HCT116 (cell line): ENCODE data around the gene TUBA1B. TPM values are rescaled to one million over a fixed set of nuclear protein-coding genes. Genes with fewer than 3 reads are reported as not detected.

Source experiments
- ATAC-seq: fragments of 200-7000 bp; cut with Tn5 transposase; 2 replicates; pipeline ENCODE4 v1.9.1; 2020; ENCODE audit warnings: mild to moderate bottlenecking, moderate library complexity
- Bru-seq: library from RNA; stranded (reverse); fragments of 400-500 nt; gene quantifications from one replicate; lab custom pipeline; 2021; lab: Mats Ljungman, UMichigan
- BruChase-seq, 2 experiments: library from RNA; stranded (reverse); fragments of 400-500 nt; gene quantifications; one replicate each; lab custom pipeline; 2021; lab: Mats Ljungman, UMichigan
- BruUV-seq: library from RNA; stranded (reverse); fragments of 400-500 nt; replicated peaks from 2 replicates; lab custom pipeline; 2021; lab: Mats Ljungman, UMichigan
- CTCF ChIA-PET: fragments of 300-600 bp; sonication (Branson Sonifier 250); formaldehyde crosslinking; loops from one replicate; lab custom pipeline; 2021; ENCODE audit warnings: antibody characterized with exemption; lab: Charles Lee
- POLR2A ChIA-PET: fragments of 300-600, 350-600 bp; sonication (Branson Sonifier 250); formaldehyde crosslinking; loops from one replicate; lab custom pipeline; 2021; ENCODE audit warnings: antibody characterized with exemption; lab: Charles Lee
- RAD21 ChIA-PET, 2 experiments: fragments of 300-600 bp; sonication (Branson Sonifier 250); formaldehyde crosslinking; loops; one replicate each; lab custom pipeline; 2023; ENCODE audit warnings: low total read pairs in 2 of 2; ENCODE audit not compliant: uncharacterized antibody in 2 of 2, unreplicated experiment in 2 of 2, low non-redundant PET in 1 of 2; lab: Charles Lee
- DNase-seq: peaks from one replicate; pipeline ENCODE4 v3.0.0-alpha.2; 2010; ENCODE audit warnings: low read depth, low spot score
- H2AFZ ChIP-seq: fragments of 200-600 bp; shearing (Covaris generic), sonication (generic); 2 replicates; pipeline ENCODE4 v1.6.1; 2017; ENCODE audit warnings: low read depth, mixed run types, mixed read lengths, antibody characterized with exemption, low read length; ENCODE audit not compliant: poor library complexity, severe bottlenecking
- H3K27ac ChIP-seq: 2 replicates; pipeline ENCODE4 v1.5.1; 2012; ENCODE audit warnings: low read depth, low read length
- H3K27me3 ChIP-seq: fragments of 200-600 bp; sonication (generic); 2 replicates; pipeline ENCODE4 v1.6.1; 2016; ENCODE audit warnings: mixed run types, low read length, mixed read lengths; ENCODE audit not compliant: insufficient read depth
- H3K36me3 ChIP-seq, 2 experiments: fragments of 200-500 bp in 1 of 2; fragments of 200-600 bp in 1 of 2; sonication (Bioruptor generic) in 1 of 2; sonication (generic) in 1 of 2; 2 replicates each; pipeline versions ENCODE4 v1.5.1 to v1.6.1; 2014 to 2016; ENCODE audit warnings: low read length in 2 of 2, inconsistent platforms in 1 of 2, mixed read lengths in 1 of 2, mixed run types in 1 of 2; ENCODE audit not compliant: insufficient read depth in 2 of 2, control insufficient read depth in 1 of 2
- H3K4me1 ChIP-seq, 2 experiments: fragments of 200-600 bp in 1 of 2; sonication (generic) in 1 of 2; 2 replicates each; pipeline versions ENCODE4 v1.5.1 to v1.6.1; 2012 to 2017; ENCODE audit warnings: low read length in 2 of 2, inconsistent platforms in 1 of 2, mild to moderate bottlenecking in 1 of 2, mixed read lengths in 1 of 2, mixed run types in 1 of 2, moderate library complexity in 1 of 2; ENCODE audit not compliant: insufficient read depth in 2 of 2, control insufficient read depth in 1 of 2
- H3K4me2 ChIP-seq: fragments of 200-600 bp; sonication (generic); 2 replicates; pipeline ENCODE4 v1.6.1; 2017; ENCODE audit warnings: mixed run types, low read length, mixed read lengths
- H3K4me3 ChIP-seq, 2 experiments: fragments of 200-600 bp in 1 of 2; sonication (generic) in 1 of 2; replicated peaks in 1 of 2; 2 replicates each; pipeline ENCODE4 v1.5.1; 2011 to 2016; ENCODE audit warnings: low read length in 2 of 2, control low read depth in 1 of 2, low read depth in 1 of 2, mild to moderate bottlenecking in 1 of 2, mixed read lengths in 1 of 2, mixed run types in 1 of 2
- H3K79me2 ChIP-seq: fragments of 200-600 bp; sonication (generic); 2 replicates; pipeline ENCODE4 v1.6.1; 2017; ENCODE audit warnings: mild to moderate bottlenecking, mixed run types, low read length, moderate library complexity, mixed read lengths; ENCODE audit not compliant: insufficient read depth
- H3K9ac ChIP-seq: fragments of 200-600 bp; sonication (generic); 2 replicates; pipeline ENCODE4 v1.6.1; 2016; ENCODE audit warnings: low read length, mixed read lengths
- H3K9me2 ChIP-seq: fragments of 200-600 bp; sonication (generic), shearing (Covaris generic); 2 replicates; pipeline ENCODE4 v1.6.1; 2017; ENCODE audit warnings: mixed run types, mild to moderate bottlenecking, moderate library complexity; ENCODE audit not compliant: insufficient read depth
- H3K9me3 ChIP-seq, 2 experiments: fragments of 200-500 bp in 1 of 2; fragments of 200-600 bp in 1 of 2; sonication (Bioruptor generic) in 1 of 2; sonication (generic) in 1 of 2; 2 replicates each; pipeline ENCODE4 v1.6.1; 2014 to 2017; ENCODE audit warnings: low read length in 2 of 2, mixed read lengths in 2 of 2, inconsistent platforms in 1 of 2, low read depth in 1 of 2, mild to moderate bottlenecking in 1 of 2, mixed run types in 1 of 2, moderate library complexity in 1 of 2; ENCODE audit not compliant: control insufficient read depth in 1 of 2, insufficient read depth in 1 of 2
- H4K20me1 ChIP-seq: fragments of 200-600 bp; sonication (generic), shearing (Covaris generic); 2 replicates; pipeline ENCODE4 v1.6.1; 2017; ENCODE audit warnings: mixed run types, mild to moderate bottlenecking, moderate library complexity; ENCODE audit not compliant: insufficient read depth
- CBX3 ChIP-seq: IDR thresholded peaks from 2 replicates; pipeline ENCODE4 v1.6.1; 2012; ENCODE audit warnings: low read depth
- CEBPB ChIP-seq: IDR thresholded peaks from 2 replicates; pipeline ENCODE4 v1.6.1; 2012; ENCODE audit warnings: low read depth
- ELF1 ChIP-seq: IDR thresholded peaks from 2 replicates; pipeline ENCODE4 v1.6.1; 2012; ENCODE audit warnings: low read depth, borderline replicate concordance
- EZH2phosphoT487 ChIP-seq: fragments of 200-600 bp; IDR thresholded peaks from 2 replicates; pipeline ENCODE4 v1.6.1; 2018; ENCODE audit warnings: antibody characterized with exemption, borderline replicate concordance
- FOSL1 ChIP-seq: IDR thresholded peaks from 2 replicates; pipeline ENCODE4 v1.6.1; 2012; ENCODE audit warnings: low read depth
- JUND ChIP-seq: IDR thresholded peaks from 2 replicates; pipeline ENCODE4 v1.6.1; 2012
- POLR2A ChIP-seq: IDR thresholded peaks from 2 replicates; pipeline ENCODE4 v1.7.0; 2011; ENCODE audit warnings: borderline replicate concordance; ENCODE audit not compliant: insufficient read depth, insufficient read length; ENCODE audit errors: extremely low read depth
- POLR2AphosphoS5 ChIP-seq: IDR thresholded peaks from 2 replicates; pipeline ENCODE4 v1.6.1; 2011; ENCODE audit warnings: mild to moderate bottlenecking, low read depth, low read length, moderate library complexity
- RAD21 ChIP-seq: IDR thresholded peaks from 2 replicates; pipeline ENCODE4 v1.6.1; 2012; ENCODE audit warnings: low read depth, mild to moderate bottlenecking
- SP1 ChIP-seq: IDR thresholded peaks from 2 replicates; pipeline ENCODE4 v1.6.1; 2012; ENCODE audit warnings: low read depth
- SRF ChIP-seq: IDR thresholded peaks from 2 replicates; pipeline ENCODE4 v1.6.1; 2012; ENCODE audit warnings: low read depth
- TCF7L2 ChIP-seq: IDR thresholded peaks from 2 replicates; pipeline ENCODE4 v1.7.0; 2011; ENCODE audit warnings: borderline replicate concordance, inconsistent platforms; ENCODE audit not compliant: insufficient read depth, insufficient read length; ENCODE audit errors: extremely low read depth
- ZFX ChIP-seq: fragments of 450-650 bp; IDR thresholded peaks from 2 replicates; pipeline ENCODE4 v1.6.1; 2017
- intact Hi-C: fragments of 100-400 bp; cut with micrococcal nuclease; formaldehyde crosslinking; loops from 2 replicates; pipeline ENCODE4 v1.10.0; 2022
- long read RNA-seq: library from polyadenylated mRNA; unstranded; transcript quantifications from one replicate; pipeline ENCODE4 v2.0.0, GENCODE V29; 2021; ENCODE audit not compliant: unreplicated experiment
- polyA plus RNA-seq: library from polyadenylated mRNA; unstranded; fragments of >200 nt; gene quantifications from 2 replicates; pipeline ENCODE4 v1.2.1, GENCODE V29; 2012; ENCODE audit warnings: missing spikeins
- total RNA-seq: library from RNA; stranded (reverse); gene quantifications from one replicate; pipeline ENCODE4 v1.2.1, GENCODE V29; 2021; ENCODE audit not compliant: unreplicated experiment
- TF ChIP-seq, protein P1 (sequence below): IDR thresholded peaks from 2 replicates; pipeline ENCODE4 v1.6.1; 2012; ENCODE audit warnings: low read depth
- TF ChIP-seq, protein P2 (sequence below): IDR thresholded peaks from 2 replicates; pipeline ENCODE4 v1.6.1; 2011; ENCODE audit warnings: mild to moderate bottlenecking, low read length, moderate library complexity; ENCODE audit not compliant: insufficient replicate concordance; ENCODE audit errors: extremely low read depth
- TF ChIP-seq, protein P3 (sequence below): IDR thresholded peaks from 2 replicates; pipeline ENCODE4 v1.6.1; 2012

TUBA1B gene
- total RNA-seq (1,628 TPM), Bru-seq, nascent RNA (percentile 99 among the genes with signal in this experiment), BruChase-seq, experiment 1, labeled RNA remaining after a 6-hour chase (percentile 100 among the genes with signal in this experiment), BruChase-seq, experiment 2, labeled RNA remaining after a 2-hour chase (percentile 100 among the genes with signal in this experiment)
- polyA plus RNA-seq: 2,103 and 2,243 TPM in 2 replicates
- long read RNA-seq, transcript TUBA1B-202 (4 exons, 1,627 nt): major isoform, 1,062 of 1,892 reads
- long read RNA-seq, transcript TUBA1B-201 (3 exons, 3,198 nt): minor isoform, 83 of 1,892 reads
- long read RNA-seq, partial matches to known transcripts: 39 of 1,892 reads
- long read RNA-seq, other reads (novel, unspliced or antisense): 708 of 1,892 reads

DNA sequence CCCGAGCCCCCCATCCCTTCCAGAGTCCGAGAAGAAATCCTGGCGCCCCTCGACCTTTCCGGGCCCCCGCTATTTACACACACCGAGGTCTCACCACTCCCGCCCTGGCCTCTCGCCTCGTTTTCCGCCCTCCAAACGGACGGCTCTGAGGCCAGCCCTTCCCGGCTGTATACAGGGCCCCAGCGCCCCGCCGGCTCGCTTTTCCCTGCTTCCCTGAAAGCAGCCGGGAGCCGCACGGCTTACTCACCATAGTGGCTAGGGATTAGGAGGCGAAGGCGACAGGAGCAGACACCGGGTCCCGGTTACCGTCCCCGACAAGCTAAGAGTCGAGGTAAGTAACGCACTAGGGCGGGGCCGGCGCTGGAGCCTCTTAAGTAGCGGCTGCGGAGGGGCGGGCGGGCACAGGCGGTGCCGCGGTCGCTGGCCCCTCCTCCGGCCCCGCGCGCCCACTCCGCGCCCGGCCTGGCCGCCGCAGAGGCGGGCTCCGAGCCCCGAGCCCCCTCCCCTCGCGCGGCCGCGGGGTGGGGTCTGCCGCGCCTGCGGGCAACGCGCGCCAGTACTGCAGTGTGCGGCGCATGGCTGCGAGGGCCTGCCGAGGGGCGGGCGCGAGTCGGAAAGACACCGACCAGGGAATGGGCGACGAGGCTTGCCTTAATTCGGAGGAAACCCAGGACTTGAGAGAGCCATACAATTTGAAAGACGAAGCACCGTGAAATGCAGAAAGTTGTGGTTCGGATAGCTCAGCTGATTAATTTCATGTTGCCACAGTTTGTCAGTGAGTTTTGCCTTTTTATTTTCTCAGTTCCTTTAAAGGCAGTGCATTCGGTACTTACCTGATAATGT lies at the start of gene TUBA1B:
Gene TUBA1B (minus strand): TSS at position 345 of the 843 bp plus-strand sequence. CDS start 95 bp downstream, at position 250.
- ChIA-PET POLR2A (interaction anchor here (0.6 to 3.1 kb wide), 38 partner anchors 8 to 436 kb away, joined by 3 to 30 read pairs (median 5); partner anchors contain the start of genes DDX23, LMBR1L, MCRS1 and RHEBL1), CTCF (interaction anchor here (0.8 to 3.2 kb wide), 9 partner anchors 10 to 104 kb away, joined by 3 to 27 read pairs (median 11); partner anchors contain the start of genes LMBR1L and RHEBL1), RAD21 (interaction anchor here in 1 of 2 experiments (0.7 kb wide), 1 partner anchor 94 kb away, joined by 3 read pairs; no protein-coding TSS in a partner anchor)
- peak within 1 kb of the TSS; percentile 96 for H3K4me2 ChIP-seq
- DNase-seq (peak; percentile 67), ATAC-seq (peak; percentile 83)
- intact Hi-C loops: loop anchor here (1.0 to 10.0 kb wide), 3 partner anchors 66 to 133 kb away; no protein-coding TSS in a partner anchor
- peaks cover 12 to 37% of the 10 kb centered on the region in 2 experiments; a peak in 3 of 4 replicates for H3K4me1 ChIP-seq
- no peaks in the 10 kb centered on the region for H3K9me2 ChIP-seq
- H3K36me3 ChIP-seq: peaks cover 16 to 30% of the 10 kb centered on the region in 2 experiments
- H3K9me3 ChIP-seq: no peaks in the 10 kb centered on the region
- peak within 1 kb of the TSS; percentile 97 for H3K4me3 ChIP-seq
- H2AFZ ChIP-seq: peak within 1 kb of the TSS; percentile 14
- H4K20me1 ChIP-seq: peaks cover 14% of the 10 kb centered on the region; the same call in 1 of the 2 replicates
- H3K79me2 ChIP-seq: peaks cover 50% of the 10 kb centered on the region
- H3K9ac ChIP-seq: peak within 1 kb of the TSS; percentile 100
- peak within 1 kb of the TSS; percentile 99 for H3K27ac ChIP-seq
- BruUV-seq: no TSS peak
- H3K27me3 ChIP-seq: no peaks in the 10 kb centered on the region
- TF ChIP-seq CBX3 (peak; percentile 5; the same call in 1 of the 2 replicates), CEBPB (no peak), SP1 (peak; percentile 46), ELF1 (no peak), TCF7L2 (no peak), POLR2AphosphoS5 (peak; percentile 99), ZFX (peak; percentile 50; the same call in 1 of the 2 replicates), POLR2A (peak; percentile 99), FOSL1 (no peak), RAD21 (no peak), SRF (no peak), EZH2phosphoT487 (no peak), JUND (no peak)
- TF ChIP-seq, protein P1, sequence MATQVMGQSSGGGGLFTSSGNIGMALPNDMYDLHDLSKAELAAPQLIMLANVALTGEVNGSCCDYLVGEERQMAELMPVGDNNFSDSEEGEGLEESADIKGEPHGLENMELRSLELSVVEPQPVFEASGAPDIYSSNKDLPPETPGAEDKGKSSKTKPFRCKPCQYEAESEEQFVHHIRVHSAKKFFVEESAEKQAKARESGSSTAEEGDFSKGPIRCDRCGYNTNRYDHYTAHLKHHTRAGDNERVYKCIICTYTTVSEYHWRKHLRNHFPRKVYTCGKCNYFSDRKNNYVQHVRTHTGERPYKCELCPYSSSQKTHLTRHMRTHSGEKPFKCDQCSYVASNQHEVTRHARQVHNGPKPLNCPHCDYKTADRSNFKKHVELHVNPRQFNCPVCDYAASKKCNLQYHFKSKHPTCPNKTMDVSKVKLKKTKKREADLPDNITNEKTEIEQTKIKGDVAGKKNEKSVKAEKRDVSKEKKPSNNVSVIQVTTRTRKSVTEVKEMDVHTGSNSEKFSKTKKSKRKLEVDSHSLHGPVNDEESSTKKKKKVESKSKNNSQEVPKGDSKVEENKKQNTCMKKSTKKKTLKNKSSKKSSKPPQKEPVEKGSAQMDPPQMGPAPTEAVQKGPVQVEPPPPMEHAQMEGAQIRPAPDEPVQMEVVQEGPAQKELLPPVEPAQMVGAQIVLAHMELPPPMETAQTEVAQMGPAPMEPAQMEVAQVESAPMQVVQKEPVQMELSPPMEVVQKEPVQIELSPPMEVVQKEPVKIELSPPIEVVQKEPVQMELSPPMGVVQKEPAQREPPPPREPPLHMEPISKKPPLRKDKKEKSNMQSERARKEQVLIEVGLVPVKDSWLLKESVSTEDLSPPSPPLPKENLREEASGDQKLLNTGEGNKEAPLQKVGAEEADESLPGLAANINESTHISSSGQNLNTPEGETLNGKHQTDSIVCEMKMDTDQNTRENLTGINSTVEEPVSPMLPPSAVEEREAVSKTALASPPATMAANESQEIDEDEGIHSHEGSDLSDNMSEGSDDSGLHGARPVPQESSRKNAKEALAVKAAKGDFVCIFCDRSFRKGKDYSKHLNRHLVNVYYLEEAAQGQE: no peak
- TF ChIP-seq, protein P2, sequence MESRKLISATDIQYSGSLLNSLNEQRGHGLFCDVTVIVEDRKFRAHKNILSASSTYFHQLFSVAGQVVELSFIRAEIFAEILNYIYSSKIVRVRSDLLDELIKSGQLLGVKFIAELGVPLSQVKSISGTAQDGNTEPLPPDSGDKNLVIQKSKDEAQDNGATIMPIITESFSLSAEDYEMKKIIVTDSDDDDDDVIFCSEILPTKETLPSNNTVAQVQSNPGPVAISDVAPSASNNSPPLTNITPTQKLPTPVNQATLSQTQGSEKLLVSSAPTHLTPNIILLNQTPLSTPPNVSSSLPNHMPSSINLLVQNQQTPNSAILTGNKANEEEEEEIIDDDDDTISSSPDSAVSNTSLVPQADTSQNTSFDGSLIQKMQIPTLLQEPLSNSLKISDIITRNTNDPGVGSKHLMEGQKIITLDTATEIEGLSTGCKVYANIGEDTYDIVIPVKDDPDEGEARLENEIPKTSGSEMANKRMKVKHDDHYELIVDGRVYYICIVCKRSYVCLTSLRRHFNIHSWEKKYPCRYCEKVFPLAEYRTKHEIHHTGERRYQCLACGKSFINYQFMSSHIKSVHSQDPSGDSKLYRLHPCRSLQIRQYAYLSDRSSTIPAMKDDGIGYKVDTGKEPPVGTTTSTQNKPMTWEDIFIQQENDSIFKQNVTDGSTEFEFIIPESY: peak; percentile 67
- TF ChIP-seq, protein P3, sequence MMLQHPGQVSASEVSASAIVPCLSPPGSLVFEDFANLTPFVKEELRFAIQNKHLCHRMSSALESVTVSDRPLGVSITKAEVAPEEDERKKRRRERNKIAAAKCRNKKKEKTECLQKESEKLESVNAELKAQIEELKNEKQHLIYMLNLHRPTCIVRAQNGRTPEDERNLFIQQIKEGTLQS: no peak
